SK-N-SH (cell line): ENCODE measurements around the gene ANKMY1. TPM values are rescaled to one million over a fixed set of nuclear protein-coding genes. Genes with fewer than 3 reads are reported as not detected.

Experiments used
- CTCF ChIA-PET: fragments of 300-600, 350-600 bp; formaldehyde crosslinking; extraction: SDS; loops from one replicate; lab custom pipeline; 2021; lab: Yijun Ruan, JAX
- POLR2A ChIA-PET: fragments of 350-600 bp; sonication (Branson Sonifier 250); formaldehyde crosslinking; extraction: SDS; loops from one replicate; lab custom pipeline; 2020; ENCODE audit warnings: antibody characterized with exemption, inconsistent platforms; lab: Yijun Ruan, JAX
- DNase-seq: peaks from one replicate; pipeline ENCODE4 v3.0.0; 2012
- H2AFZ ChIP-seq: fragments of 200-600 bp; sonication (generic); 2 replicates; pipeline ENCODE4 v1.8.1; 2016; ENCODE audit warnings: antibody characterized with exemption, mild to moderate bottlenecking, low read depth
- H3F3A ChIP-seq: fragments of 200-600 bp; sonication (generic); replicated peaks from 2 replicates; pipeline ENCODE3; 2016; ENCODE audit warnings: antibody characterized with exemption, mild to moderate bottlenecking; ENCODE audit not compliant: insufficient read depth
- H3K27ac ChIP-seq, 2 experiments: fragments of 200-500 bp in 1 of 2; fragments of 200-600 bp in 1 of 2; sonication (Bioruptor generic) in 1 of 2; sonication (generic), shearing (Covaris generic) in 1 of 2; 2 replicates each; pipeline versions ENCODE4 v1.5.1 to v1.6.1; 2014 to 2016; ENCODE audit warnings: low read depth in 2 of 2, inconsistent platforms in 1 of 2, low read length in 1 of 2, mild to moderate bottlenecking in 1 of 2, mixed read lengths in 1 of 2
- H3K27me3 ChIP-seq: fragments of 200-600 bp; sonication (generic), shearing (Covaris generic); 2 replicates; pipeline ENCODE4 v1.6.1; 2016; ENCODE audit warnings: mixed run types; ENCODE audit not compliant: insufficient read depth
- H3K36me3 ChIP-seq, 2 experiments: fragments of 200-500 bp in 1 of 2; fragments of 200-600 bp in 1 of 2; sonication (Bioruptor generic) in 1 of 2; sonication (generic) in 1 of 2; replicated peaks in 1 of 2; 2 replicates each; pipeline versions ENCODE3 to v1.5.1; 2014 to 2016; ENCODE audit warnings: low read length in 1 of 2, mild to moderate bottlenecking in 1 of 2; ENCODE audit not compliant: insufficient read depth in 2 of 2, control insufficient read depth in 1 of 2
- H3K4me1 ChIP-seq, 2 experiments: fragments of 200-500 bp in 1 of 2; fragments of 200-600 bp in 1 of 2; sonication (Bioruptor generic) in 1 of 2; sonication (generic), shearing (Covaris generic) in 1 of 2; 2 replicates each; pipeline versions ENCODE4 v1.5.1 to v1.6.1; 2014 to 2016; ENCODE audit warnings: low read depth in 1 of 2, low read length in 1 of 2, mixed run types in 1 of 2; ENCODE audit not compliant: insufficient read depth in 2 of 2, control insufficient read depth in 1 of 2
- H3K4me2 ChIP-seq: fragments of 200-600 bp; sonication (generic), shearing (Covaris generic); 2 replicates; pipeline ENCODE4 v1.6.1; 2017; ENCODE audit warnings: mixed run types
- H3K4me3 ChIP-seq, 2 experiments: fragments of 200-500 bp in 1 of 2; fragments of 200-600 bp in 1 of 2; sonication (Bioruptor generic) in 1 of 2; sonication (generic), shearing (Covaris generic) in 1 of 2; 2 replicates each; pipeline versions ENCODE4 v1.5.1 to v1.8.1; 2014 to 2016; ENCODE audit warnings: low read depth in 2 of 2, inconsistent platforms in 1 of 2, low read length in 1 of 2, mild to moderate bottlenecking in 1 of 2, mixed read lengths in 1 of 2, moderate library complexity in 1 of 2
- H3K79me2 ChIP-seq: fragments of 200-600 bp; sonication (generic); 2 replicates; pipeline ENCODE4 v1.8.1; 2017; ENCODE audit warnings: mild to moderate bottlenecking; ENCODE audit not compliant: insufficient read depth
- H3K9ac ChIP-seq: fragments of 200-600 bp; sonication (generic); 2 replicates; pipeline ENCODE4 v1.6.1; 2017; ENCODE audit warnings: mixed run types
- H3K9me2 ChIP-seq: fragments of 200-600 bp; sonication (generic); 2 replicates; pipeline ENCODE4 v1.6.1; 2017; ENCODE audit warnings: mixed run types
- H3K9me3 ChIP-seq: fragments of 200-600 bp; sonication (generic); 2 replicates; pipeline ENCODE4 v1.6.1; 2017; ENCODE audit warnings: mixed run types, mild to moderate bottlenecking, moderate library complexity
- H4K20me1 ChIP-seq: fragments of 200-600 bp; sonication (generic); 2 replicates; pipeline ENCODE4 v1.6.1; 2017; ENCODE audit warnings: mild to moderate bottlenecking, mixed run types; ENCODE audit not compliant: insufficient read depth
- ELF1 ChIP-seq: IDR thresholded peaks from 2 replicates; pipeline ENCODE4 v1.4.0; 2012
- EZH2phosphoT487 ChIP-seq: fragments of 200-600 bp; sonication (generic); IDR thresholded peaks from 2 replicates; pipeline ENCODE4 v1.6.1; 2017; ENCODE audit warnings: low read depth, mixed run types, mild to moderate bottlenecking, antibody characterized with exemption, moderate library complexity, borderline replicate concordance
- FOSL2 ChIP-seq: IDR thresholded peaks from 2 replicates; pipeline ENCODE4 v1.4.0; 2012; ENCODE audit warnings: low read depth, mild to moderate bottlenecking, moderate library complexity, borderline replicate concordance
- FOXJ3 ChIP-seq: sonication (generic); formaldehyde crosslinking; IDR thresholded peaks from 2 replicates; pipeline ENCODE4 v1.5.1; 2020; ENCODE audit warnings: mild to moderate bottlenecking, missing genetic modification reagents
- FOXM1 ChIP-seq: IDR thresholded peaks from 2 replicates; pipeline ENCODE4 v1.4.0; 2012; ENCODE audit warnings: low read depth, mild to moderate bottlenecking
- JUND ChIP-seq: IDR thresholded peaks from 2 replicates; pipeline ENCODE4 v1.4.0; 2012
- NRF1 ChIP-seq: IDR thresholded peaks from 2 replicates; pipeline ENCODE4 v1.6.1; 2012; ENCODE audit warnings: low read depth, mild to moderate bottlenecking, low read length
- POLR2AphosphoS5 ChIP-seq: IDR thresholded peaks from 2 replicates; pipeline ENCODE4 v1.6.1; 2012; ENCODE audit warnings: low read depth, low read length
- RCOR1 ChIP-seq: fragments of 150-350 bp; IDR thresholded peaks from 2 replicates; pipeline ENCODE4 v1.6.1; 2017; ENCODE audit warnings: antibody characterized with exemption, low read length
- REST ChIP-seq: IDR thresholded peaks from 2 replicates; pipeline ENCODE4 v1.6.1; 2012; ENCODE audit warnings: mild to moderate bottlenecking, low read depth, low read length, moderate library complexity
- RFX5 ChIP-seq: IDR thresholded peaks from 2 replicates; pipeline ENCODE4 v1.6.1; 2012; ENCODE audit warnings: mild to moderate bottlenecking, improper control_type of control experiment, low read length
- RXRA ChIP-seq: IDR thresholded peaks from 2 replicates; pipeline ENCODE4 v1.4.0; 2012; ENCODE audit warnings: low read depth, mild to moderate bottlenecking, borderline replicate concordance
- SIN3A ChIP-seq: IDR thresholded peaks from 2 replicates; pipeline ENCODE4 v1.6.1; 2012; ENCODE audit warnings: low read depth, mild to moderate bottlenecking, low read length, moderate library complexity, borderline replicate concordance
- TEAD4 ChIP-seq: IDR thresholded peaks from 2 replicates; pipeline ENCODE4 v1.4.0; 2012; ENCODE audit warnings: mild to moderate bottlenecking, borderline replicate concordance; ENCODE audit not compliant: insufficient read depth
- WGBS: methylation state at CpG from one replicate; pipeline ENCODE4 v1.1.6; 2017; ENCODE audit warnings: low lambda C conversion rate; 5-methylcytosine and 5-hydroxymethylcytosine counted together
- polyA plus RNA-seq, 3 experiments: library from polyadenylated mRNA; depleted of rRNA; stranded (reverse); fragments of >200 nt; gene quantifications; 2 replicates each; pipeline ENCODE4 v1.2.3, GENCODE V29; 2012
- TF ChIP-seq, protein P1 (sequence below): IDR thresholded peaks from 2 replicates; pipeline ENCODE4 v1.4.0; 2012; ENCODE audit warnings: low read depth, borderline replicate concordance
- TF ChIP-seq, protein P2 (sequence below): fragments of 150-350 bp; IDR thresholded peaks from 2 replicates; pipeline ENCODE4 v1.6.1; 2016; ENCODE audit warnings: mild to moderate bottlenecking, low read depth, low read length
- TF ChIP-seq, protein P3 (sequence below): IDR thresholded peaks from 2 replicates; pipeline ENCODE4 v1.4.0; 2012; ENCODE audit warnings: low read depth

Gene ANKMY1
- polyA plus RNA-seq, 1 of the 3 experiments (the other 2 are of a cell fraction) = 12.1 TPM

DNA sequence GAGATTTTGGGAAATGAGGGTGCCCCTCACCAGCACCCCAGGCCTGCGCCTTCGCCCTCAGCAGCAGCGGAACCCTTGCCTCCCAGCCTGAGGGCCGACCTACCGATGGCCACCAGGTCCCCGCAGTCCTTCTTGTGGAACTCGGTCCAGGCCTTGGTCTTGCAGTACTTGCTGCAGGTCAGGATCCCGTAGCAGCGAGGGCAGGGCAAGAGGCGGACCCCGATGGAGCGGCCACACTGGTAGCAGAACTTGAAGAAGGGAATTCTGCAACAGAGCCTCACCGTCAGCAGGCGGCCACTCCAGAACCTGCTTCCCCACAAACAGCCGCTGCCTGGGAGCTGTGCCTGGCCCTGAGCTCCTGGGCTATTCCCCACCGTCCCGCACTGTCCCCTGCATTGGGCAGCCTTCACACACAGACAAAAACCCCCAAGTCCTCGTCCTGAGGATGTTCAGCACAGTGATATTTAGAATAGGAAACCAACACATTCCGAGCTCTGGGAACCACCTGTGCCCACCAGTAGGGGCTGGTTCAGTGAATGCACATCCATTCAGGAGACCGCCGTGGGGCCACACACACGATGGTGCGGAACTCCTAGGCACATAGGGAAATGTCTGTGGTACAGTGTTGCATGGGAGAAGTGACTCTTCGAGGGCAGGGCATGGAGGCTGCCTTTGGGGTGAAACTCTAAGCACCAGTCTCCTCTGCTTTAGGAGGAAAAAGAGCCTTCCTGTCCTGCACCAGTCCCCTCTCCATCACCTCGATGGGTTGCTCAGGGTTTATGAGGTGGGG, 76.8 kb downstream of the ANKMY1 start:
- no peaks in the 10 kb centered on the region for H4K20me1 ChIP-seq
- H3K79me2 ChIP-seq = no peaks in the 10 kb centered on the region
- TF ChIP-seq, protein P1, sequence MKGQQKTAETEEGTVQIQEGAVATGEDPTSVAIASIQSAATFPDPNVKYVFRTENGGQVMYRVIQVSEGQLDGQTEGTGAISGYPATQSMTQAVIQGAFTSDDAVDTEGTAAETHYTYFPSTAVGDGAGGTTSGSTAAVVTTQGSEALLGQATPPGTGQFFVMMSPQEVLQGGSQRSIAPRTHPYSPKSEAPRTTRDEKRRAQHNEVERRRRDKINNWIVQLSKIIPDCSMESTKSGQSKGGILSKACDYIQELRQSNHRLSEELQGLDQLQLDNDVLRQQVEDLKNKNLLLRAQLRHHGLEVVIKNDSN = no peak
- TF ChIP-seq RCOR1 = no peak
- TF ChIP-seq NRF1 = no peak
- TF ChIP-seq, protein P2, sequence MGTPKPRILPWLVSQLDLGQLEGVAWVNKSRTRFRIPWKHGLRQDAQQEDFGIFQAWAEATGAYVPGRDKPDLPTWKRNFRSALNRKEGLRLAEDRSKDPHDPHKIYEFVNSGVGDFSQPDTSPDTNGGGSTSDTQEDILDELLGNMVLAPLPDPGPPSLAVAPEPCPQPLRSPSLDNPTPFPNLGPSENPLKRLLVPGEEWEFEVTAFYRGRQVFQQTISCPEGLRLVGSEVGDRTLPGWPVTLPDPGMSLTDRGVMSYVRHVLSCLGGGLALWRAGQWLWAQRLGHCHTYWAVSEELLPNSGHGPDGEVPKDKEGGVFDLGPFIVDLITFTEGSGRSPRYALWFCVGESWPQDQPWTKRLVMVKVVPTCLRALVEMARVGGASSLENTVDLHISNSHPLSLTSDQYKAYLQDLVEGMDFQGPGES = no peak
- no peak for TF ChIP-seq TEAD4
- no peak for TF ChIP-seq POLR2AphosphoS5
- TF ChIP-seq RFX5 = no peak
- no peak for TF ChIP-seq FOXJ3 (CRISPR knock-in tag)
- no peak for TF ChIP-seq ELF1
- no peak for TF ChIP-seq EZH2phosphoT487
- no peak for TF ChIP-seq JUND
- no peaks in the 10 kb centered on the region for H3K9me3 ChIP-seq
- no peak overlapping the region for H3K4me2 ChIP-seq
- H3F3A ChIP-seq = no peaks in the 10 kb centered on the region
- no peak overlapping the region for H3K27ac ChIP-seq
- no peaks in the 10 kb centered on the region for H3K4me1 ChIP-seq
- no peaks in the 10 kb centered on the region for H3K27me3 ChIP-seq
- WGBS = 88% methylated on average over 21 of the region's 25 CpGs
- no peaks in the 10 kb centered on the region for H3K9me2 ChIP-seq
- no peak overlapping the region for H3K4me3 ChIP-seq
- DNase-seq = peak; percentile 4
- ChIA-PET POLR2A (no interaction called here), CTCF (no interaction called here)
- no peaks in the 10 kb centered on the region for H3K36me3 ChIP-seq
- no peak overlapping the region for H2AFZ ChIP-seq
- H3K9ac ChIP-seq = no peak overlapping the region

DNA sequence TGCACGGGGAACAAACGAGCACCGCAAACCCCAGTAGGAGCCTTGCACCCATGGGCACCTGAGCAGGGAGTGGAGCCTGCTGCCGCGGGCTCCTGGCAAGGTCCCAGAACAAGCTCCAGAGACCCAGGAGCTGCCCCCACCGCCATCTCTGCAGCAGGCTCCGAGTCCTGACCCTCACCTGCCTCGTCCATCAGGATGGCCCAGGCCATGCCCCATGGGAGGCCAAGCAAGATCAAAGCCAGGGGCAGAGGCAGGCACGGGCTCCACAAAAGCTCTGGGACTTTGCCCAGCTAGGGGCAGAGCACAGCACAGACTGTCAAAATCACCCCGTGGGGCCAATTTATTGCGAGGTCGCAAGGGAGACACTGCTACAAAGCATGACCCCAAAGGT, 78.7 kb downstream of the ANKMY1 start:
- Histone ChIP-seq H3K36me3 (no peaks in the 10 kb centered on the region), H3K9ac (no peak overlapping the region), H3K27me3 (no peaks in the 10 kb centered on the region), H4K20me1 (no peaks in the 10 kb centered on the region), H3F3A (no peaks in the 10 kb centered on the region), H3K4me1 (no peaks in the 10 kb centered on the region), H3K9me2 (no peaks in the 10 kb centered on the region), H3K79me2 (no peaks in the 10 kb centered on the region), H2AFZ (no peak overlapping the region), H3K4me2 (no peak overlapping the region), H3K4me3 (no peak overlapping the region), H3K27ac (no peak overlapping the region), H3K9me3 (peaks cover 6% of the 10 kb centered on the region; the same call in 1 of the 2 replicates)
- ChIA-PET CTCF (no interaction called here), POLR2A (no interaction called here)
- TF ChIP-seq RFX5 (no peak), FOXM1 (no peak), REST (no peak), FOSL2 (no peak), RXRA (no peak), NRF1 (no peak), SIN3A (no peak)
- TF ChIP-seq, protein P3, sequence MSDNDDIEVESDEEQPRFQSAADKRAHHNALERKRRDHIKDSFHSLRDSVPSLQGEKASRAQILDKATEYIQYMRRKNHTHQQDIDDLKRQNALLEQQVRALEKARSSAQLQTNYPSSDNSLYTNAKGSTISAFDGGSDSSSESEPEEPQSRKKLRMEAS = no peak
- DNase-seq = peak; percentile 4
- WGBS = 75% methylated on average over 5 of the region's 12 CpGs
